Adrenal gland (tissue), 12 donors: ENCODE measurements around the gene ANP32A. TPM values are rescaled to one million over a fixed set of nuclear protein-coding genes. Genes with fewer than 3 reads are reported as not detected.

Source experiments
- DNase-seq, 7 donors: peaks; one replicate each; pipeline ENCODE4 v3.0.0-alpha.2; 2019 to 2020
- H3K27ac ChIP-seq, 5 donors: fragments of 200-600 bp; sonication (generic) in 4 of 5; 1 replicate in 3 of 5; 2 replicates in 2 of 5; pipeline versions ENCODE4 v1.5.1 to v1.8.0; 2016 to 2020; ENCODE audit warnings: mild to moderate bottlenecking in 1 of 5
- H3K27me3 ChIP-seq: fragments of 200-600 bp; 2 replicates; pipeline ENCODE4 v1.8.0; 2021
- H3K36me3 ChIP-seq, 2 donors: fragments of 200-600 bp; replicated peaks in 1 of 2; 1 replicate in 1 of 2; 2 replicates in 1 of 2; pipeline versions ENCODE4 v1.5.1 to v1.8.0; 2018 to 2022
- H3K4me1 ChIP-seq, 2 donors: fragments of 200-600 bp; replicated peaks in 1 of 2; 1 replicate in 1 of 2; 2 replicates in 1 of 2; pipeline versions ENCODE4 v1.5.1 to v1.8.0; 2018 to 2021
- H3K4me3 ChIP-seq, 4 donors: fragments of 200-600 bp; sonication (generic) in 3 of 4; one replicate each; pipeline ENCODE4 v1.5.1; 2016 to 2018
- H3K9me3 ChIP-seq, 3 donors: fragments of 200-600 bp; sonication (generic) in 1 of 3; replicated peaks in 1 of 3; 1 replicate in 2 of 3; 2 replicates in 1 of 3; pipeline versions ENCODE4 v1.5.1 to v1.8.0; 2016 to 2021
- POLR2A ChIP-seq, 2 donors: fragments of 450-650 bp; IDR thresholded peaks; one replicate each; pipeline ENCODE4 v1.6.1; 2017; ENCODE audit warnings: antibody characterized with exemption in 2 of 2, mild to moderate bottlenecking in 2 of 2, moderate library complexity in 1 of 2
- WGBS, 4 donors: extraction: QIAGEN DNeasy Blood & Tissue Kit in 2 of 4; methylation state at CpG; one replicate each; pipeline versions ENCODE4 v1.1.5 to v1.1.7; 2013 to 2017; 5-methylcytosine and 5-hydroxymethylcytosine counted together
- intact Hi-C, 2 donors: fragments of 100-400 bp; cut with DNase I; formaldehyde crosslinking; loops; one replicate each; pipeline versions ENCODE4 v1.14.1 to v1.15.0; 2022 to 2023
- polyA plus RNA-seq, 3 donors: library from polyadenylated mRNA; stranded (reverse); fragments of 200-250 nt in 2 of 3; fragments of 350-450 nt in 1 of 3; fragmentation: Illumina TruSeq in 1 of 3; extraction: RNeasy Lipid Tissue Mini Kit (QIAGEN cat#74804) in 1 of 3; gene quantifications; one replicate each; pipeline ENCODE4 v1.2.3, GENCODE V29; 2013 to 2014
- total RNA-seq, 9 donors: library from RNA; depleted of rRNA in 4 of 9; stranded (reverse); fragments of >200 nt in 4 of 9; fragments of 120-200 nt in 1 of 9; fragmentation: NEBNext Ultra II Directional in 1 of 9; extraction: Animal tissue kit (Norgen Biotek cat#: 25700) in 1 of 9; gene quantifications; one replicate each; pipeline versions ENCODE4 v1.1.0 to v1.2.4, GENCODE V29; 2013 to 2023
- TF ChIP-seq, protein P1 (sequence below), 6 experiments: fragments of 450-650 bp in 4 of 6; fragments of 200-600 bp in 2 of 6; sonication (generic) in 1 of 6; IDR thresholded peaks; 1 replicate in 5 of 6; 2 replicates in 1 of 6; pipeline versions ENCODE4 v1.5.1 to v1.8.0; 2016 to 2021; ENCODE audit warnings: antibody characterized with exemption in 6 of 6, mild to moderate bottlenecking in 2 of 6, moderate library complexity in 1 of 6
- donor health status: healthy with polysubstance abuse.
- donor health status: Bipolar disorder and iron deficiency.
- donor health status: DM: yes; HTN: yes; CAD: no.
- donor health status: DM: no; HTN: no; CAD: no.
- donor health status: DM: no; HTN: no; CAD: no.
- donor health status: DM: yes; HTN: yes; CAD: no.

ANP32A gene
- total and polyA plus RNA-seq, 12 donors, result 44.5 to 170 (median 79.5) TPM

DNA sequence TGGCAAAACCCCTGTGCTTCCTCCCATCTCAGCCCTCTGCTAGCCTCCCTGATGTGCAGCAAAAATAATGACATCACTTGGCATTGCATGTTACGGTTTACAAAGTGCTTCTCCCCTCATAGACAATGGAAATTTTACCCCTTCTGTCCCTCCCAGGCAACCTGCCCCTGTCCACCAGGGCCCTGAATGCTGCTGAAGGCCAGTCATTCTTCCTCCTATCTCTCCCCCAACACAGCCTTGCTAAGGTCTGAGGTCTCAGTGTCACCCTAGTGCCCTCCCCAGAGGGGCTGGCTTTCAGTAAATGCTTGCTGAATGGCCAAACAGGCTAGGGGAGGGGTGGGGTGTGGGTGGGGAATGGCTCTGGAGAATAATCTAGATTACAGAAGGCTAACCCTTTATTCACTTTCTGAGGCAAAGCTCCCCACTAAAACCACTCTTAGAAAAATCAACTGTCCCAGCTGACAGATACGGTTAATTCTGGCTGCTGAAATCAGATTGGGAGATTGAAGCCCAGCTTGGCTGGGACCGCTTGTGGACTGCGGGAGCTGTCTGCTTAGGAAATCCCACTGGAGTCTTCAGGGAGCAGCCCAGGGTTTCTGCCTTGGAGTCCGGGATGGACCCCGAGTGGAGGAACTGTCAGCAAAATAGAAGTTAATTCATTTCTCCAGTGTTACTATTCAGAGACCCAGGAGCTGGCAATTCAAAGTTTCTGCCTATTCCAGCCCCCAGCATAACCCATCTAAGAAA, 22.9 kb downstream of the ANP32A start:
- TF ChIP-seq, protein P1, sequence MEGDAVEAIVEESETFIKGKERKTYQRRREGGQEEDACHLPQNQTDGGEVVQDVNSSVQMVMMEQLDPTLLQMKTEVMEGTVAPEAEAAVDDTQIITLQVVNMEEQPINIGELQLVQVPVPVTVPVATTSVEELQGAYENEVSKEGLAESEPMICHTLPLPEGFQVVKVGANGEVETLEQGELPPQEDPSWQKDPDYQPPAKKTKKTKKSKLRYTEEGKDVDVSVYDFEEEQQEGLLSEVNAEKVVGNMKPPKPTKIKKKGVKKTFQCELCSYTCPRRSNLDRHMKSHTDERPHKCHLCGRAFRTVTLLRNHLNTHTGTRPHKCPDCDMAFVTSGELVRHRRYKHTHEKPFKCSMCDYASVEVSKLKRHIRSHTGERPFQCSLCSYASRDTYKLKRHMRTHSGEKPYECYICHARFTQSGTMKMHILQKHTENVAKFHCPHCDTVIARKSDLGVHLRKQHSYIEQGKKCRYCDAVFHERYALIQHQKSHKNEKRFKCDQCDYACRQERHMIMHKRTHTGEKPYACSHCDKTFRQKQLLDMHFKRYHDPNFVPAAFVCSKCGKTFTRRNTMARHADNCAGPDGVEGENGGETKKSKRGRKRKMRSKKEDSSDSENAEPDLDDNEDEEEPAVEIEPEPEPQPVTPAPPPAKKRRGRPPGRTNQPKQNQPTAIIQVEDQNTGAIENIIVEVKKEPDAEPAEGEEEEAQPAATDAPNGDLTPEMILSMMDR (IDR thresholded peaks at IDR 0.05), result no peak
- peak in 1 of 2 donors; percentile 22 for TF ChIP-seq POLR2A (IDR thresholded peaks at IDR 0.05)
- 59 to 65% (median 63%) methylated on average over 3 to 6 of the region's 6 CpGs for WGBS, 4 donors
- Histone ChIP-seq H3K4me1 (peaks cover 33 to 60% of the 10 kb centered on the region in 2 donors), H3K27ac (peak overlapping the region in 3 of 5 donors; percentile 16 to 43 (median 22)), H3K36me3 (no peaks in the 10 kb centered on the region), H3K4me3 (no peak overlapping the region), H3K9me3 (no peaks in the 10 kb centered on the region), H3K27me3 (no peaks in the 10 kb centered on the region)
- intact Hi-C loops, result no loop called here
- peak in 3 of 7 donors; percentile 52 to 60 (median 54) for DNase-seq

DNA sequence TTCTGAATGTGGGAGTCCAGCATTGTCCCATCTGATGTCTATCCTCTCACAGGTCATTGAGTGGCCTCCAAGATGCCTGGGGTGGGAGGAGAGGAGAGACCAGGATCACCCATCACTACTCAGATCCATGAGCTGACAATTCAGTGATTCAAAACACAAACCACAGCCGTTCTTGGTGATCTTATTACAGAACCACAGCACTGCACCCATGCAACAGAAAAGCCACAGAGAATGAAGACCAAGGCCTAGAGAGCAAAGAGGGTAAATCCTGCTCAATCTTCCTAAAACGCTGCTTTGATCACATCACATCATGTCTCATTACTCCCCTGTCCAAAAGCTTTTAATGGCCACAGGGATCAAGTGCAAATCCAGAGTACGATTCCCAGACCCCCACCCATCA, 23.5 kb downstream of the ANP32A start:
- no peaks in the 10 kb centered on the region for H3K27me3 ChIP-seq
- peaks cover 33 to 62% of the 10 kb centered on the region in 2 donors for H3K4me1 ChIP-seq
- TF ChIP-seq, protein P1 (IDR thresholded peaks at IDR 0.05), result no peak
- TF ChIP-seq POLR2A (IDR thresholded peaks at IDR 0.05), result no peak
- intact Hi-C loops, result no loop called here
- H3K27ac ChIP-seq, result peak overlapping the region in 2 of 5 donors; percentile 22 to 43
- no peaks in the 10 kb centered on the region for H3K36me3 ChIP-seq
- no peak for DNase-seq
- no peaks in the 10 kb centered on the region for H3K9me3 ChIP-seq
- no peak overlapping the region for H3K4me3 ChIP-seq
- WGBS, 4 donors, result 62 to 83% (median 71%) methylated on average over 3 of the region's 3 CpGs

DNA sequence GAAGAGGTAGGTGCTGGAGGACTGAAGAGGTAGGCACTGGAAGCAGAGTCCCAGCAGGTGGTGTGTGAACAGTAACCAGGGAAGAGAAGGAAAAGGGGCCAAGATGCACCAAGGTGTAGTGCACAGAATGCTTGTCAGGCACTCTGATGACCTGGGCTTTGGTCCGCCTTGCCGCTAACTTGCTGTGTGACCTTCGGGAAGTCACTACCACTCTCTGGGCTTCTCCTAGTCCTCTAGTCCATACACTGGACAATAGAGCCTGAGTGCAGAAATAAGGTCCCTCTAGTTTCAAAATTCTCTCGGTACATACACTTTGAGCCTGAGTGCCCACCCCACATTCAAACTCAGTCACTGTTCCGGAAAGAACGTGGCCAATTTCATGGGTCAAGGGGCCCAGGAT, 24.1 kb downstream of the ANP32A start:
- 88 to 93% (median 92%) methylated on average over 6 of the region's 6 CpGs for WGBS, 4 donors
- Histone ChIP-seq H3K4me1 (peaks cover 27 to 57% of the 10 kb centered on the region in 2 donors), H3K27ac (peak overlapping the region in 1 of 5 donors; percentile 4), H3K4me3 (no peak overlapping the region), H3K9me3 (no peaks in the 10 kb centered on the region), H3K27me3 (no peaks in the 10 kb centered on the region), H3K36me3 (no peaks in the 10 kb centered on the region)
- no peak for DNase-seq
- intact Hi-C loops, result no loop called here
- TF ChIP-seq, protein P1 (IDR thresholded peaks at IDR 0.05), result no peak
- TF ChIP-seq POLR2A (IDR thresholded peaks at IDR 0.05), result no peak

DNA sequence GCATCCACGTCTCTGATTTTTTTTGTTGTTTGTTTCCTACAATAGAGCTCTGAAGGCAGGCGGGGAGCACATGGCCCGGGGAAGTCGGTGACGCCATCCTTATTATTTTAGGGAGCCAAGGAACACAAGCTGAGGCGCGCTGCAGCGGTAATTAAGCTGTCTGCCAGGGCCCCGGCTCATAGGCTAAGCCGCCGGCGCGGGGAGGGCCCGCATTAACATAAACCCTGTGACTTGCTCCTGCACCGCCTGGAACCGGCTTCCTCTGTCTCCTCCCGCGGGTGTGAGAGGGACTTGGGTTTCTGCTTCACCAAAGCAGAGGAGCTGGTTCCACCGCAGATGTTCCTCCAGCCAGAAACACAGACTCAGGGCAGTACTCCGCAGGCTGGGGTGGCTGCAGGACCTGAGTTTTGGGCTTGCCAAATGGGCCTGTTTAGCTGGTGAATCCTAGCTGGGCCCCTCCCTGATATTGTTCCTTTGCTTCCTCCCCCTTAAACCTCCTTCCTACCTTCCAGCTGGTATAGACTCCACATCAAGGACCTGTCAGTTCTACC, 25.3 kb downstream of the ANP32A start:
- Histone ChIP-seq H3K4me3 (peak overlapping the region in 1 of 4 donors; percentile 9), H3K9me3 (no peaks in the 10 kb centered on the region), H3K27ac (peak overlapping the region in 3 of 5 donors; percentile 18 to 82 (median 70)), H3K27me3 (no peaks in the 10 kb centered on the region), H3K4me1 (peaks cover 23 to 68% of the 10 kb centered on the region in 2 donors), H3K36me3 (no peaks in the 10 kb centered on the region)
- peak; percentile 72 to 94 (median 75) for DNase-seq
- 37 to 62% (median 58%) methylated on average over 10 to 20 of the region's 20 CpGs for WGBS, 4 donors
- intact Hi-C loops, result no loop called here
- peak in 1 of 2 donors; percentile 22 for TF ChIP-seq POLR2A (IDR thresholded peaks at IDR 0.05)
- TF ChIP-seq, protein P1 (IDR thresholded peaks at IDR 0.05), result no peak
